Liver (tissue), 9 donors: ENCODE measurements around the gene LYRM7. TPM values are rescaled to one million over a fixed set of nuclear protein-coding genes. Genes with fewer than 3 reads are reported as not detected.

Experiments used
- DNase-seq: peaks from one replicate; pipeline ENCODE4 v3.0.0-alpha.2; 2017; ENCODE audit warnings: low spot score
- H3K27ac ChIP-seq, 2 donors: one replicate each; pipeline ENCODE4 v1.7.0; 2013; ENCODE audit warnings: inconsistent platforms in 2 of 2, low read length in 2 of 2, control low read depth in 1 of 2, low read depth in 1 of 2, mild to moderate bottlenecking in 1 of 2
- H3K27me3 ChIP-seq, 4 donors: one replicate each; pipeline versions ENCODE4 v1.6.1 to v1.7.0; 2013; ENCODE audit warnings: low read length in 3 of 4, inconsistent platforms in 1 of 4, mild to moderate bottlenecking in 1 of 4, moderate library complexity in 1 of 4; ENCODE audit not compliant: control insufficient read depth in 4 of 4, insufficient read depth in 4 of 4
- H3K36me3 ChIP-seq, 4 donors: one replicate each; pipeline versions ENCODE4 v1.6.1 to v1.7.0; 2013; ENCODE audit warnings: low read length in 3 of 4, mild to moderate bottlenecking in 3 of 4, low read depth in 1 of 4, moderate library complexity in 1 of 4; ENCODE audit not compliant: control insufficient read depth in 4 of 4, insufficient read depth in 3 of 4
- H3K4me1 ChIP-seq, 4 donors: one replicate each; pipeline versions ENCODE4 v1.6.1 to v1.7.0; 2013; ENCODE audit warnings: low read length in 3 of 4, mild to moderate bottlenecking in 3 of 4, moderate library complexity in 1 of 4; ENCODE audit not compliant: control insufficient read depth in 4 of 4, insufficient read depth in 4 of 4
- H3K4me3 ChIP-seq, 3 donors: one replicate each; pipeline versions ENCODE4 v1.6.1 to v1.7.0; 2013; ENCODE audit warnings: low read length in 3 of 3, control low read depth in 1 of 3, low read depth in 1 of 3, mild to moderate bottlenecking in 1 of 3
- H3K9ac ChIP-seq, 2 donors: one replicate each; pipeline ENCODE4 v1.7.0; 2013; ENCODE audit warnings: low read length in 2 of 2, mild to moderate bottlenecking in 2 of 2, moderate library complexity in 2 of 2, control low read depth in 1 of 2, low read depth in 1 of 2
- H3K9me3 ChIP-seq, 4 donors: one replicate each; pipeline versions ENCODE4 v1.6.1 to v1.7.0; 2013; ENCODE audit warnings: low read length in 3 of 4; ENCODE audit not compliant: control insufficient read depth in 4 of 4
- CTCF ChIP-seq: fragments of 150-350 bp; IDR thresholded peaks from 2 replicates; pipeline ENCODE4 v1.5.1; 2017; ENCODE audit warnings: improper control_type of control experiment, low read depth, low read length; ENCODE audit not compliant: missing input control
- EGR1 ChIP-seq, 2 donors: IDR thresholded peaks; 2 replicates each; pipeline ENCODE4 v1.6.1; 2016 to 2018; ENCODE audit warnings: antibody characterized with exemption in 2 of 2, low read depth in 2 of 2
- FOXA1 ChIP-seq: IDR thresholded peaks from 2 replicates; pipeline ENCODE4 v1.6.1; 2016; ENCODE audit warnings: antibody characterized with exemption
- FOXA2 ChIP-seq: IDR thresholded peaks from 2 replicates; pipeline ENCODE4 v1.6.1; 2016; ENCODE audit warnings: antibody characterized with exemption
- HNF4A ChIP-seq, 2 donors: conservative IDR thresholded peaks; 2 replicates each; pipeline ENCODE4 v1.6.1; 2016; ENCODE audit warnings: antibody characterized with exemption in 2 of 2, mild to moderate bottlenecking in 2 of 2
- HNF4G ChIP-seq: IDR thresholded peaks from 2 replicates; pipeline ENCODE4 v1.6.1; 2016; ENCODE audit warnings: antibody characterized with exemption
- JUND ChIP-seq, 2 donors: IDR thresholded peaks; 2 replicates each; pipeline ENCODE4 v1.6.1; 2016; ENCODE audit warnings: antibody characterized with exemption in 2 of 2
- MAX ChIP-seq: IDR thresholded peaks from 2 replicates; pipeline ENCODE4 v1.6.1; 2016; ENCODE audit warnings: antibody characterized with exemption
- NR2F2 ChIP-seq: IDR thresholded peaks from 2 replicates; pipeline ENCODE4 v1.6.1; 2016; ENCODE audit warnings: antibody characterized with exemption
- RAD21 ChIP-seq, 2 donors: IDR thresholded peaks; 2 replicates each; pipeline ENCODE4 v1.6.1; 2016; ENCODE audit warnings: antibody characterized with exemption in 2 of 2, mild to moderate bottlenecking in 2 of 2
- REST ChIP-seq: IDR thresholded peaks from 2 replicates; pipeline ENCODE4 v1.6.1; 2016; ENCODE audit warnings: antibody characterized with exemption, mild to moderate bottlenecking
- RXRA ChIP-seq, 2 donors: IDR thresholded peaks; 2 replicates each; pipeline ENCODE4 v1.6.1; 2017 to 2018; ENCODE audit warnings: antibody characterized with exemption in 2 of 2, mild to moderate bottlenecking in 1 of 2
- SP1 ChIP-seq: IDR thresholded peaks from 2 replicates; pipeline ENCODE4 v1.6.1; 2018; ENCODE audit warnings: antibody characterized with exemption, mild to moderate bottlenecking
- TAF1 ChIP-seq: conservative IDR thresholded peaks from 2 replicates; pipeline ENCODE4 v1.6.1; 2016; ENCODE audit warnings: antibody characterized with exemption, mild to moderate bottlenecking
- YY1 ChIP-seq: IDR thresholded peaks from 2 replicates; pipeline ENCODE4 v1.6.1; 2016; ENCODE audit warnings: antibody characterized with exemption, mild to moderate bottlenecking
- ZBTB33 ChIP-seq: IDR thresholded peaks from 2 replicates; pipeline ENCODE4 v1.6.1; 2016; ENCODE audit warnings: antibody characterized with exemption
- WGBS: extraction: QIAGEN DNeasy Blood & Tissue Kit; methylation state at CpG from one replicate; pipeline ENCODE4 v1.1.7; 2013; 5-methylcytosine and 5-hydroxymethylcytosine counted together
- polyA plus RNA-seq, 2 donors: library from polyadenylated mRNA; stranded (reverse) in 1 of 2; unstranded in 1 of 2; fragments of 200-250 nt in 1 of 2; fragments of >200 nt in 1 of 2; fragmentation: Nextera tagmentation in 1 of 2; extraction: Ambion mirVana in 1 of 2; gene quantifications; one replicate each; pipeline versions ENCODE4 v1.2.1 to v1.2.3, GENCODE V29; 2013 to 2015
- total RNA-seq, 2 donors: library from RNA; depleted of rRNA; stranded (reverse); fragments of >200 nt; gene quantifications; one replicate each; pipeline ENCODE4 v1.2.3, GENCODE V29; 2014
- TF ChIP-seq, protein P1 (sequence below): IDR thresholded peaks from 2 replicates; pipeline ENCODE4 v1.6.1; 2016; ENCODE audit warnings: antibody characterized with exemption
- donor health status: healthy.
- donor health status: healthy.
- donor health status: healthy.
- donor health status: healthy.
- donor health status: healthy.

LYRM7 gene
- total and polyA plus RNA-seq, 4 donors = 2.3 to 7.5 (median 5.8) TPM

- TF ChIP-seq MAX (no peak), CTCF (no peak), SP1 (no peak), FOXA1 (no peak), HNF4G (no peak), NR2F2 (no peak), HNF4A (conservative IDR thresholded peaks at IDR 0.05) (no peak), JUND (IDR thresholded peaks at IDR 0.05) (no peak), EGR1 (IDR thresholded peaks at IDR 0.05; ENCODE audit: low read depth in 2 of 2) (no peak), RXRA (IDR thresholded peaks at IDR 0.05) (no peak), RAD21 (IDR thresholded peaks at IDR 0.05) (no peak), YY1 (no peak), ZBTB33 (no peak), REST (no peak), TAF1 (no peak)
- TF ChIP-seq, protein P1, sequence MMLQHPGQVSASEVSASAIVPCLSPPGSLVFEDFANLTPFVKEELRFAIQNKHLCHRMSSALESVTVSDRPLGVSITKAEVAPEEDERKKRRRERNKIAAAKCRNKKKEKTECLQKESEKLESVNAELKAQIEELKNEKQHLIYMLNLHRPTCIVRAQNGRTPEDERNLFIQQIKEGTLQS = no peak
- Histone ChIP-seq H3K27me3 (no peaks in the 10 kb centered on the region), H3K9me3 (no peaks in the 10 kb centered on the region), H3K4me3 (no peak overlapping the region), H3K36me3 (peaks cover 0 to 2% (median 0%) of the 10 kb centered on the region in 4 donors), H3K27ac (no peak overlapping the region), H3K4me1 (no peaks in the 10 kb centered on the region), H3K9ac (no peak overlapping the region)
- DNase-seq = no peak
- WGBS = 96% methylated on average over 3 of the region's 3 CpGs
Observed at GRCh38 chr5:131200560-131200959, 29.8 kb downstream of the LYRM7 start.

GRCh38 chr5:131204964-131205363 lies 34.2 kb downstream of the LYRM7 start:
- DNase-seq = no peak
- no peak for TF ChIP-seq REST
- TF ChIP-seq YY1 = no peak
- no peak for TF ChIP-seq FOXA1
- TF ChIP-seq TAF1 = no peak
- TF ChIP-seq RAD21 (IDR thresholded peaks at IDR 0.05) = no peak
- TF ChIP-seq, protein P1 = no peak
- TF ChIP-seq CTCF = no peak
- TF ChIP-seq FOXA2 = no peak
- TF ChIP-seq EGR1 (IDR thresholded peaks at IDR 0.05; ENCODE audit: low read depth in 2 of 2) = no peak
- TF ChIP-seq SP1 = no peak
- TF ChIP-seq MAX = no peak
- TF ChIP-seq JUND (IDR thresholded peaks at IDR 0.05) = no peak
- peaks cover 0 to 6% (median 2%) of the 10 kb centered on the region in 4 donors for H3K4me1 ChIP-seq
- H3K4me3 ChIP-seq = no peak overlapping the region
- no peaks in the 10 kb centered on the region for H3K9me3 ChIP-seq
- no peaks in the 10 kb centered on the region for H3K27me3 ChIP-seq
- 87% methylated on average over 2 of the region's 2 CpGs for WGBS
- peaks cover 0 to 2% (median 0%) of the 10 kb centered on the region in 4 donors for H3K36me3 ChIP-seq
- no peak overlapping the region for H3K9ac ChIP-seq
- no peak overlapping the region for H3K27ac ChIP-seq
